Loucy (cell line): ENCODE results near the gene WNT4.

Source experiments
- H2AFZ ChIP-seq: fragments of 200-600 bp; sonication (generic); 2 replicates; pipeline ENCODE4 v1.6.0; 2016; ENCODE audit warnings: antibody characterized with exemption, mild to moderate bottlenecking, low read length, moderate library complexity
- H3F3A ChIP-seq: fragments of 200-600 bp; 2 replicates; pipeline ENCODE4 v1.6.0; 2016; ENCODE audit warnings: antibody characterized with exemption, low read depth, mild to moderate bottlenecking
- H3K27me3 ChIP-seq: fragments of 200-600 bp; sonication (generic); 2 replicates; pipeline ENCODE4 v1.6.1; 2014; ENCODE audit warnings: low read length, mild to moderate bottlenecking; ENCODE audit not compliant: insufficient read depth, poor library complexity, severe bottlenecking
- H3K36me3 ChIP-seq: fragments of 200-600 bp; sonication (generic); 2 replicates; pipeline ENCODE4 v1.6.1; 2016; ENCODE audit warnings: low read length; ENCODE audit not compliant: insufficient read depth
- H3K4me1 ChIP-seq: fragments of 200-600 bp; sonication (generic); 2 replicates; pipeline ENCODE4 v1.5.1; 2014; ENCODE audit warnings: low read length, mild to moderate bottlenecking; ENCODE audit not compliant: insufficient read depth, poor library complexity, severe bottlenecking
- H3K4me2 ChIP-seq: fragments of 200-600 bp; sonication (generic); 2 replicates; pipeline ENCODE4 v1.6.0; 2014; ENCODE audit warnings: antibody characterized with exemption, low read length, low read depth, mild to moderate bottlenecking; ENCODE audit not compliant: poor library complexity, severe bottlenecking
- H3K4me3 ChIP-seq: fragments of 200-600 bp; sonication (generic); 2 replicates; pipeline ENCODE4 v1.5.1; 2014; ENCODE audit warnings: low read length, mild to moderate bottlenecking, mixed read lengths; ENCODE audit not compliant: poor library complexity, severe bottlenecking
- H3K79me2 ChIP-seq: fragments of 200-600 bp; sonication (generic); 2 replicates; pipeline ENCODE4 v1.6.1; 2014; ENCODE audit warnings: low read length; ENCODE audit not compliant: insufficient read depth
- H3K9ac ChIP-seq: fragments of 200-600 bp; sonication (generic); 2 replicates; pipeline ENCODE4 v1.6.0; 2014; ENCODE audit warnings: mild to moderate bottlenecking, low read depth, low read length, moderate library complexity; ENCODE audit not compliant: poor library complexity, severe bottlenecking
- H3K9me2 ChIP-seq: fragments of 200-600 bp; sonication (generic); replicated peaks from 2 replicates; pipeline ENCODE4 v1.6.1; 2016; ENCODE audit warnings: low read depth, low read length, mixed read lengths
- H3K9me3 ChIP-seq: fragments of 200-600 bp; sonication (generic); 2 replicates; pipeline ENCODE4 v1.6.1; 2014; ENCODE audit warnings: mild to moderate bottlenecking, antibody characterized with exemption, low read length, low read depth; ENCODE audit not compliant: insufficient read depth
- H4K20me1 ChIP-seq: fragments of 200-600 bp; sonication (generic); 2 replicates; pipeline ENCODE4 v1.6.0; 2014; ENCODE audit warnings: antibody characterized with exemption, low read length, mild to moderate bottlenecking; ENCODE audit not compliant: insufficient read depth, poor library complexity, severe bottlenecking
- CTCF ChIP-seq: fragments of 200-600 bp; sonication (generic); conservative IDR thresholded peaks from 2 replicates; pipeline ENCODE4 v1.5.1; 2014; ENCODE audit warnings: mild to moderate bottlenecking, antibody characterized with exemption, low read length
- EZH2phosphoT487 ChIP-seq: fragments of 200-600 bp; IDR thresholded peaks from 2 replicates; pipeline ENCODE4 v1.6.1; 2018; ENCODE audit warnings: antibody characterized with exemption, mild to moderate bottlenecking, moderate library complexity, borderline replicate concordance

The WNT4 gene

GRCh38 chr1:22150923-22151322, 8.0 kb upstream of the WNT4 start:
- TF ChIP-seq EZH2phosphoT487 (no peak), CTCF (no peak)
- Histone ChIP-seq H3K4me3 (no peak overlapping the region), H3K36me3 (no peaks in the 10 kb centered on the region), H3K4me1 (no peaks in the 10 kb centered on the region), H4K20me1 (no peaks in the 10 kb centered on the region), H3K9ac (no peak overlapping the region), H2AFZ (no peak overlapping the region), H3F3A (no peaks in the 10 kb centered on the region), H3K27me3 (no peaks in the 10 kb centered on the region), H3K79me2 (no peaks in the 10 kb centered on the region), H3K9me2 (no peaks in the 10 kb centered on the region), H3K4me2 (no peak overlapping the region), H3K9me3 (no peaks in the 10 kb centered on the region)

- Histone ChIP-seq H3K9me2 (no peaks in the 10 kb centered on the region), H4K20me1 (no peaks in the 10 kb centered on the region), H3K4me2 (no peak overlapping the region), H3K36me3 (no peaks in the 10 kb centered on the region), H2AFZ (no peak overlapping the region), H3K27me3 (no peaks in the 10 kb centered on the region), H3F3A (no peaks in the 10 kb centered on the region), H3K4me1 (no peaks in the 10 kb centered on the region), H3K9me3 (no peaks in the 10 kb centered on the region), H3K9ac (no peak overlapping the region), H3K4me3 (no peak overlapping the region), H3K79me2 (no peaks in the 10 kb centered on the region)
- TF ChIP-seq CTCF (no peak), EZH2phosphoT487 (no peak)
Measured at GRCh38 chr1:22142315-22143064, 407 bp downstream of the WNT4 start.

GRCh38 chr1:22141554-22142314, 1.2 kb downstream of the WNT4 start:
- H4K20me1 ChIP-seq, result no peaks in the 10 kb centered on the region

More at GRCh38 chr1:22141554-22142314, 1.2 kb downstream of the WNT4 start:
- no peaks in the 10 kb centered on the region for H3K9me3 ChIP-seq
- no peaks in the 10 kb centered on the region for H3K9me2 ChIP-seq
- no peak overlapping the region for H3K4me2 ChIP-seq
- no peak overlapping the region for H3K4me3 ChIP-seq
- no peaks in the 10 kb centered on the region for H3K36me3 ChIP-seq
- no peaks in the 10 kb centered on the region for H3K27me3 ChIP-seq
- H3K4me1 ChIP-seq, result no peaks in the 10 kb centered on the region
- no peak overlapping the region for H2AFZ ChIP-seq
- H3F3A ChIP-seq, result no peaks in the 10 kb centered on the region
- TF ChIP-seq CTCF (no peak), EZH2phosphoT487 (no peak)
- H3K79me2 ChIP-seq, result no peaks in the 10 kb centered on the region
- H3K9ac ChIP-seq, result no peak overlapping the region
